A673 (cell line): ENCODE results near the gene SLC4A9. TPM values are rescaled to one million over a fixed set of nuclear protein-coding genes. Genes with fewer than 3 reads are reported as not detected.

ENCODE experiments used
- BruUV-seq: library from RNA; stranded (reverse); fragments of 400-500 nt; replicated peaks from 2 replicates; lab custom pipeline; 2021; lab: Mats Ljungman, UMichigan
- CTCF ChIA-PET: fragments of 300-600 bp; sonication (Branson Sonifier 250); formaldehyde crosslinking; loops from one replicate; lab custom pipeline; 2022; ENCODE audit warnings: antibody characterized with exemption; lab: Charles Lee
- POLR2A ChIA-PET: fragments of 300-600 bp; sonication (Branson Sonifier 250); formaldehyde crosslinking; loops from one replicate; lab custom pipeline; 2022; ENCODE audit warnings: antibody characterized with exemption; ENCODE audit not compliant: low non-redundant PET; lab: Charles Lee
- DNase-seq: peaks from one replicate; pipeline ENCODE4 v3.0.0-alpha.2; 2015; ENCODE audit warnings: low spot score
- H3K27ac ChIP-seq: fragments of 200-600 bp; sonication (generic); 2 replicates; pipeline ENCODE4 v1.5.1; 2016; ENCODE audit warnings: mixed run types, low read depth, mild to moderate bottlenecking, mixed read lengths, antibody characterized with exemption, low read length; ENCODE audit not compliant: poor library complexity, severe bottlenecking
- H3K27me3 ChIP-seq: fragments of 200-600 bp; sonication (generic); replicated peaks from 2 replicates; pipeline ENCODE4 v1.6.1; 2017; ENCODE audit warnings: mixed run types, low read depth, mild to moderate bottlenecking, mixed read lengths, antibody characterized with exemption, low read length; ENCODE audit not compliant: insufficient read depth, poor library complexity
- H3K36me3 ChIP-seq: fragments of 200-600 bp; sonication (generic); 2 replicates; pipeline ENCODE4 v1.6.1; 2016; ENCODE audit warnings: mixed run types, mild to moderate bottlenecking, mixed read lengths, antibody characterized with exemption, low read length; ENCODE audit not compliant: insufficient read depth, poor library complexity, severe bottlenecking
- H3K4me1 ChIP-seq: fragments of 200-600 bp; sonication (generic); 2 replicates; pipeline ENCODE4 v1.6.1; 2017; ENCODE audit warnings: mixed run types, mild to moderate bottlenecking, mixed read lengths, antibody characterized with exemption, low read length; ENCODE audit not compliant: insufficient read depth, poor library complexity, severe bottlenecking
- H3K4me3 ChIP-seq: fragments of 200-600 bp; sonication (generic); 2 replicates; pipeline ENCODE4 v1.5.1; 2016; ENCODE audit warnings: low read depth, mixed run types, mild to moderate bottlenecking, mixed read lengths, low read length; ENCODE audit not compliant: poor library complexity, severe bottlenecking
- H3K9me3 ChIP-seq: fragments of 200-600 bp; sonication (generic); 2 replicates; pipeline ENCODE4 v1.6.1; 2016; ENCODE audit warnings: mixed run types, low read depth, mild to moderate bottlenecking, mixed read lengths, antibody characterized with exemption, low read length; ENCODE audit not compliant: poor library complexity, severe bottlenecking
- EZH2 ChIP-seq: fragments of 200-600 bp; sonication (generic); IDR thresholded peaks from 2 replicates; pipeline ENCODE4 v1.6.1; 2017; ENCODE audit warnings: borderline replicate concordance, low read depth, mild to moderate bottlenecking, mixed read lengths, antibody characterized with exemption, low read length; ENCODE audit not compliant: poor library complexity, severe bottlenecking
- intact Hi-C: fragments of 100-400 bp; cut with micrococcal nuclease; formaldehyde crosslinking; loops from one replicate; pipeline ENCODE4 v1.10.0; 2022; ENCODE audit not compliant: unreplicated experiment
- total RNA-seq: library from RNA; stranded (reverse); gene quantifications from 2 replicates; pipeline ENCODE4 v1.2.3, GENCODE V29; 2021
- TF ChIP-seq, protein P1 (sequence below): fragments of 300-800, 200-600 bp; sonication (generic); conservative IDR thresholded peaks from 2 replicates; pipeline ENCODE4 v1.5.1; 2017; ENCODE audit warnings: low read depth, mild to moderate bottlenecking, antibody characterized with exemption, low read length, moderate library complexity, mixed read lengths

Gene SLC4A9
- total RNA-seq, 1 experiment from 2014 or later: not detected

DNA sequence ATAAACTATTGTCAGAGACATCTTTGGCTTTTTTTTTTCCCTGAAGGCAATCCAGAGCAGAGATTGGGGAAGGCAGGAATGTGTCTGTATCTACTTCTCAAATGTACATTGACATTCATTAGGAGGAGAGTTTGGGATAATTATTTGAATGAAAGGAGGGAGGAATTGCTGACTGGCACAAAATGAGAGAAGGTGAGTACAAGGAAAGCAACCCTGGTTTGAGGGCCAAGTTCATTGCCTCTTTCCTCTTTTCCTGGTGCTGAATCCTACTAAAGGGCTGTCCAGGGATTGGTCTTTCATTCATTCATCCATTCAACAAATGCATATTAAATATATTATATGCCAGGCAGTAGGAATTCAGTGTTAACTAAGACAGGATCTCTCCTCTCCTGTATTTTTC lies 22.9 kb downstream of the SLC4A9 start:
- no peaks in the 10 kb centered on the region for H3K36me3 ChIP-seq
- ChIA-PET CTCF (no interaction called here), POLR2A (no interaction called here)
- intact Hi-C loops: no loop called here
- no peaks in the 10 kb centered on the region for H3K9me3 ChIP-seq
- H3K4me3 ChIP-seq: no peak overlapping the region
- H3K4me1 ChIP-seq: no peaks in the 10 kb centered on the region
- TF ChIP-seq EZH2: no peak
- TF ChIP-seq, protein P1, sequence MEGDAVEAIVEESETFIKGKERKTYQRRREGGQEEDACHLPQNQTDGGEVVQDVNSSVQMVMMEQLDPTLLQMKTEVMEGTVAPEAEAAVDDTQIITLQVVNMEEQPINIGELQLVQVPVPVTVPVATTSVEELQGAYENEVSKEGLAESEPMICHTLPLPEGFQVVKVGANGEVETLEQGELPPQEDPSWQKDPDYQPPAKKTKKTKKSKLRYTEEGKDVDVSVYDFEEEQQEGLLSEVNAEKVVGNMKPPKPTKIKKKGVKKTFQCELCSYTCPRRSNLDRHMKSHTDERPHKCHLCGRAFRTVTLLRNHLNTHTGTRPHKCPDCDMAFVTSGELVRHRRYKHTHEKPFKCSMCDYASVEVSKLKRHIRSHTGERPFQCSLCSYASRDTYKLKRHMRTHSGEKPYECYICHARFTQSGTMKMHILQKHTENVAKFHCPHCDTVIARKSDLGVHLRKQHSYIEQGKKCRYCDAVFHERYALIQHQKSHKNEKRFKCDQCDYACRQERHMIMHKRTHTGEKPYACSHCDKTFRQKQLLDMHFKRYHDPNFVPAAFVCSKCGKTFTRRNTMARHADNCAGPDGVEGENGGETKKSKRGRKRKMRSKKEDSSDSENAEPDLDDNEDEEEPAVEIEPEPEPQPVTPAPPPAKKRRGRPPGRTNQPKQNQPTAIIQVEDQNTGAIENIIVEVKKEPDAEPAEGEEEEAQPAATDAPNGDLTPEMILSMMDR: no peak
- no peak for DNase-seq
- no peaks in the 10 kb centered on the region for H3K27me3 ChIP-seq
- H3K27ac ChIP-seq: no peak overlapping the region
- BruUV-seq: no TSS peak

DNA sequence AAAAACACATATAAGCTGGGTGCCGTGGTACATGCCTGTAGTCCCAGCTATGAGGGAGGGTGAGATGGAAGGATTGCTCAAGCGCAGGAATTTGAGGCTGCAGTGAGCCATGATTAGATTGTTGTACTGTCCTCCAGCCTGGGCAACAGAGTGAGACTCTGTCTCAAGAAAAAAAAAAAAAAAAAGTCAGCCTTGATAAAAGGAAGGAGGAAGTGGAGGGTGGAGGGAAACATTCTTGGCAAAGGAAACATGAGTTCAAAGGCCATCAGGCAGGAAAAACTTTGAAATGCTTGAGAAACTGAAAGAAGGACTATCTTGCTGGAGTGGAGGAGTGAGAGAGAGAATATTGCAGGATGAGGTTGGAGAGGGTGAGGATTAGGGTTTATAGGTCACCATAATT lies 23.3 kb downstream of the SLC4A9 start:
- Histone ChIP-seq H3K27ac (no peak overlapping the region), H3K9me3 (no peaks in the 10 kb centered on the region), H3K4me1 (no peaks in the 10 kb centered on the region), H3K36me3 (no peaks in the 10 kb centered on the region), H3K4me3 (no peak overlapping the region), H3K27me3 (no peaks in the 10 kb centered on the region)
- intact Hi-C loops: no loop called here
- ChIA-PET CTCF (no interaction called here), POLR2A (no interaction called here)
- no peak for TF ChIP-seq EZH2
- TF ChIP-seq, protein P1: no peak
- no TSS peak for BruUV-seq
- DNase-seq: no peak

DNA sequence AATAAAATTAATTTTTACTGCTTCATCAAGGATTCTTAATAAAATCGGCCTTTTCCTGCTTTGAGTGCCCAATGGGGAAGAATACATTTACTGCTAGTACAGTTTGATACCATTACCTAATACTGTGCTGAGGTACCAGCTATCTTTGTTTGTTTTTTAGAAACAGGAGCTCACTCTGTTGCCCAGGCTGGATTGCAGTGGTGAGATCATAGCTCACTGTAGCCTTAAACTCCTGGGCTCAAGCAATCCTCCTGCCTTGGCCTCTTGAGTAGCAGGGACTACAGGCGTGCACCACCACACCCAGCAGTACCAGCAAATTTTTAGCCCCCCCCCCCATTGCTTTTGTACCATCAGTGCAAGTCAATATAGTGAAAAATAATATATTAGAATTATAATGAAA lies 28.1 kb downstream of the SLC4A9 start:
- no peak for TF ChIP-seq EZH2
- TF ChIP-seq, protein P1: no peak
- Histone ChIP-seq H3K4me1 (no peaks in the 10 kb centered on the region), H3K27ac (no peak overlapping the region), H3K9me3 (no peaks in the 10 kb centered on the region), H3K27me3 (no peaks in the 10 kb centered on the region), H3K36me3 (no peaks in the 10 kb centered on the region), H3K4me3 (no peak overlapping the region)
- intact Hi-C loops: no loop called here
- ChIA-PET POLR2A (no interaction called here), CTCF (no interaction called here)
- BruUV-seq: no TSS peak
- no peak for DNase-seq
